ENCODE data around the gene UHRF1. TPM values are rescaled to one million over a fixed set of nuclear protein-coding genes. Genes with fewer than 3 reads are reported as not detected.
A peak's percentile ranks its signal among the peaks of the same experiment; 100 is the strongest.

Gene UHRF1
- total and polyA plus RNA-seq, 9 donors, result 19.2 to 42.5 (median 33.0) TPM

DNA sequence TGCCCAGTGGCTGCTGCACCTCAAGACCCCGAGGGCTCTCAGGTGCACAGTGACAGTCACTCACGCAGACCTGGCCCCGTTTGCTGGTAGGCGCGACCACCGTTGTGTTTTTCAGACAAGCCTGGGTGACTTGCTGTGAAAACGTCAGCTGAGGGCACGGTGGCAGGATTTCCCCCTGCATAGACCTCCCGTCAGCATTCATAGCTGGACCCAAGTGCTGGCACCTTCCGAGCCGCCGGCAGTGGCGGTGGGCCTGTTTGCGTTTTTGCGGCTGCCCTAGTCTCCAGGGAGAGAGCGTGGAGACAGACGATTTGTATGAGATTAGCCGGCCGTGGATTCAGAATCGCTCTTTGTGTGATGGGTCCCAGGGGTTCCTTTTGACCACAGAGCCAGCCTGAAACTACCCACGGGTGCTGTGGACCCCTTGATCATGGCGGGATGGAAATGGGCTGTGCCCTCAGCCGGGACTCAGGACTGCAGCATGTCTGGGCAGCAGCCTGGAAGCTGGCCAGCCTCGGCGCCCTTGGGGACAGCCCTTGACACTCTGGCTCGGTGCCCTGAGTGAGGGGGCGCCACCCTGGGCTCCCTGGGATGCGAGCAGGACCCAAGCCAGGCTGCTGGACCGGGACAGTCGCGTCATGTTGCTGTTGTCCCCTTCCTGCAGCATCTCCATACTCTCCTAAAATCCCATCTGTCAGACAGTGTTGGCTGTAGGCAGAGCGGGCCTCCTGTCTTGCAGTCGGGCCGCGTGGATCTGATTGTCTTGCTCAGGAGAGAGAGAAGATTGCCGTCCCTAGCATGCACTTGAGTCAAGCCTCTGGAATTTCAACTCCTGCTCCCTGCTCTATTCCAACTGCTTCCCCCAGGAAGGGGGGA is 68.2 kb downstream of the UHRF1 start:
- H3K36me3 ChIP-seq (ENCODE audit: control insufficient read depth, insufficient read depth, low read length), result peaks cover 7% of the 10 kb centered on the region
- no peak overlapping the region for H3K27ac ChIP-seq (ENCODE audit: low read length)
- H3K9me3 ChIP-seq (replicated peaks; ENCODE audit: control insufficient read depth, low read depth, low read length), result no peaks in the 10 kb centered on the region
- H3K4me1 ChIP-seq (ENCODE audit: control insufficient read depth, insufficient read depth, low read length), result peaks cover 35% of the 10 kb centered on the region
- no peaks in the 10 kb centered on the region for H3K27me3 ChIP-seq (ENCODE audit: control insufficient read depth, insufficient read depth, low read length)
- DNase-seq, result peak; percentile 72
- H3K4me3 ChIP-seq (ENCODE audit: low read length), result no peak overlapping the region
- WGBS (ENCODE audit: insufficient coverage), result 67% methylated on average over 26 of the region's 36 CpGs

DNA sequence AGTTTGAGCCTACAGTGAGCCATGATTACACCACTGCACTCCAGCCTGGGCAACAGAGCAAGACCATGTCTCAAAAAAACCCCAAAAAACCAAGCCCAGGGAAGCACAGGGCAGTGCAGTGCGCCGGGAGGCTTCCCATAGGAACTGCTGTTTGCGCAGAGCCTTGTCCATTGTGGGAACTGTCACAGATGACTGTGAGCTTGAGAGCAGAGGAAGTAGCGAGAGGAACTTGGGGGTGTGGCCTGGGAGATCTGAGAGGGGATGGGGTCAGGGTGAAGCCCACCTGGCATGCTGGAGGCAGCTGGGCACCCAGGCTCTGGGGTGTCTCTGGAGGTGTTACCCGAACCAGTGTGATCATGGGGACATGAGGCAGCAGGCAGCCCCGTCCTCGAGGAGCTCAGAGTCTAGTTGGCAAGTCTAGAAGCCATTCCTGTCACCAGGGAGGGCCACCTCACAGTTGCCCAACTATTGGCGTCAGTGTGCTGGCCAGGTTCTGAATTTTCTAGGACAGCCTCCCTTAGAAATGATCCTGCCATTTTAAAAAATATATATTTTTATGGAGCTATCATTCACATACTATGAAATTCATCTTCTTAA is 70.0 kb downstream of the UHRF1 start:
- WGBS (ENCODE audit: insufficient coverage), result 70% methylated on average over 2 of the region's 8 CpGs
- Histone ChIP-seq H3K27me3 (ENCODE audit: control insufficient read depth, insufficient read depth, low read length) (no peaks in the 10 kb centered on the region), H3K36me3 (ENCODE audit: control insufficient read depth, insufficient read depth, low read length) (peaks cover 7% of the 10 kb centered on the region), H3K4me3 (ENCODE audit: low read length) (no peak overlapping the region), H3K9me3 (replicated peaks; ENCODE audit: control insufficient read depth, low read depth, low read length) (no peaks in the 10 kb centered on the region), H3K27ac (ENCODE audit: low read length) (no peak overlapping the region), H3K4me1 (ENCODE audit: control insufficient read depth, insufficient read depth, low read length) (peaks cover 47% of the 10 kb centered on the region)
- no peak for DNase-seq

DNA sequence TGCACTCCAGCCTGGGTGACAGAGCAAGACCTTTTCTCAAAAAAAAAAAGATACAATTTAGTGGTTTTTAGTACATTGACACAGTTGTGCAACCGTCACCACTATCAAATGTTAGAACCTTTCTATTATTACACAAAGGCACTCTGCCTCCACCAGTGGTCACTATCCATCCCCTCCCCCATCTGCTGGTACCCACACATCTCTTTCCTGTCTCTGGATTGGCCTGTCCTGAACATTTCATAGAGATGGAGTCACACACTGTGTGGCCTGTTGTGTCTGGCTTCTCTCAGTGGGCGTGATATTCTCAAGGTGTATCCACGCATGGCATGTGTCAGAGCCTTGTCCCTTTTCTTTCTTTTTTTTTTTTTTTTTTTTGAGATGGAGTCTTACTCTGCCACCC is 70.8 kb downstream of the UHRF1 start:
- no peak overlapping the region for H3K4me3 ChIP-seq (ENCODE audit: low read length)
- no peak for DNase-seq
- peaks cover 7% of the 10 kb centered on the region for H3K36me3 ChIP-seq (ENCODE audit: control insufficient read depth, insufficient read depth, low read length)
- no peak overlapping the region for H3K27ac ChIP-seq (ENCODE audit: low read length)
- H3K27me3 ChIP-seq (ENCODE audit: control insufficient read depth, insufficient read depth, low read length), result no peaks in the 10 kb centered on the region
- H3K4me1 ChIP-seq (ENCODE audit: control insufficient read depth, insufficient read depth, low read length), result peaks cover 48% of the 10 kb centered on the region
- H3K9me3 ChIP-seq (replicated peaks; ENCODE audit: control insufficient read depth, low read depth, low read length), result no peaks in the 10 kb centered on the region
- WGBS (ENCODE audit: insufficient coverage), result 83% methylated on average over 1 of the region's 3 CpGs

DNA sequence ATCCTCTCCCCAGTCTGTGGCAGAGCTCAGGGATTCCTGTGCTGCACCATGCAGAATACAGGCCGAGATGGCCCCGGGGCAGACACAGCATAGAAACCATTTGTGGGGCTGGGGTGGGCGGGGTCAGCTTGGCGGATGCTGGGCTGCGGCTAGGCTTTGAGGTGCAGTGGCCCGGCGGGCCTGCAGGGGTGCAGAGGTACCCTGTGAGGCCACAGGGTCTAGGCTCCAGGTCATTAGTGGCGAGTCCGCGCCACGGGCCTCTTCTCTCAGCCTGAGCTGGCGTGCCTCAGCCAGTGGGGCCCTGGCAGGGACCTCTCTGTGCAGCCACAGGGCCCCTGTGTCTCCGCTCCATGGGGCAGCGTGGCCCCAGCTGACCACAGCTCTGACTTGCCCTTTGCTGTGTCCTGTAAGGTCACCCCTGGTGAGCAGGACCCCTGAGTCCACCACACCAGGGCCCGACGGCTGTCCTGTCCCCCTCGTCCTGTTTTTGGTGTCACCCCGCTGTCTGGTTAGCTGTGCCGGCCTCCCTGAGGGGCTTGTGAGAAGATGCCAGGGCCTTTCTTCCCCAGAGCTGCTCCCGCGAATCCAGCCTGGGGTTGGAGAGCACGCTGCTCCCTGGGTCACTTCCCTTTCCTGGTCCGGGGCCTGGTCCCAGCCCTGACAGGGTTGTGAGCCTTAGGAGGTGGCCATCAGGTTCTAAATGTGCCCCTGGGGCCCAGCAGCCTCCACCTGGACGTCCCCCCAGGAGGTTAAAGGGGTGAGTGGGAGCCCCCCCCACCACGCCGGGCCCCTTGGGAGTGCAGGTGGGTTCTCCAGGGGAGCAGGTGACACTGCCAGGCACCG is 71.8 kb downstream of the UHRF1 start:
- no peak for DNase-seq
- Histone ChIP-seq H3K9me3 (replicated peaks; ENCODE audit: control insufficient read depth, low read depth, low read length) (no peaks in the 10 kb centered on the region), H3K27ac (ENCODE audit: low read length) (no peak overlapping the region), H3K27me3 (ENCODE audit: control insufficient read depth, insufficient read depth, low read length) (no peaks in the 10 kb centered on the region), H3K36me3 (ENCODE audit: control insufficient read depth, insufficient read depth, low read length) (peaks cover 7% of the 10 kb centered on the region), H3K4me1 (ENCODE audit: control insufficient read depth, insufficient read depth, low read length) (peaks cover 56% of the 10 kb centered on the region), H3K4me3 (ENCODE audit: low read length) (no peak overlapping the region)
- WGBS (ENCODE audit: insufficient coverage), result 75% methylated on average over 24 of the region's 27 CpGs

DNA sequence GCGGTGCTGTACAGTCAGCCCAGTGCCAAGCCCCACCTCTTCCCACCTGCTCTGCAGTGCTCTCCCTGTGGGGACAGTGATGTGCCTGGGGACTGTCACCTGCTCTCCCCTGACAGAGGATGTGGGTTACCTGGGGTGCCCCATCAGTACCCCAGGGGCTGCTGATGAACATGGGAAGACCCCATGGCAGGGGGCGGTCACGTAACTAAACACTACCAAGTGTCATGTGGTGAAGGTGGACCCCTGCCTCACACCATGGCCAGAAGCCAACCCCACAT is 72.3 kb downstream of the UHRF1 start:
- no peak overlapping the region for H3K27ac ChIP-seq (ENCODE audit: low read length)
- H3K4me3 ChIP-seq (ENCODE audit: low read length), result no peak overlapping the region
- H3K9me3 ChIP-seq (replicated peaks; ENCODE audit: control insufficient read depth, low read depth, low read length), result no peaks in the 10 kb centered on the region
- no peak for DNase-seq
- no peaks in the 10 kb centered on the region for H3K27me3 ChIP-seq (ENCODE audit: control insufficient read depth, insufficient read depth, low read length)
- peaks cover 60% of the 10 kb centered on the region for H3K4me1 ChIP-seq (ENCODE audit: control insufficient read depth, insufficient read depth, low read length)
- 60% methylated on average over 1 of the region's 3 CpGs for WGBS (ENCODE audit: insufficient coverage)
- peaks cover 7% of the 10 kb centered on the region for H3K36me3 ChIP-seq (ENCODE audit: control insufficient read depth, insufficient read depth, low read length)

DNA sequence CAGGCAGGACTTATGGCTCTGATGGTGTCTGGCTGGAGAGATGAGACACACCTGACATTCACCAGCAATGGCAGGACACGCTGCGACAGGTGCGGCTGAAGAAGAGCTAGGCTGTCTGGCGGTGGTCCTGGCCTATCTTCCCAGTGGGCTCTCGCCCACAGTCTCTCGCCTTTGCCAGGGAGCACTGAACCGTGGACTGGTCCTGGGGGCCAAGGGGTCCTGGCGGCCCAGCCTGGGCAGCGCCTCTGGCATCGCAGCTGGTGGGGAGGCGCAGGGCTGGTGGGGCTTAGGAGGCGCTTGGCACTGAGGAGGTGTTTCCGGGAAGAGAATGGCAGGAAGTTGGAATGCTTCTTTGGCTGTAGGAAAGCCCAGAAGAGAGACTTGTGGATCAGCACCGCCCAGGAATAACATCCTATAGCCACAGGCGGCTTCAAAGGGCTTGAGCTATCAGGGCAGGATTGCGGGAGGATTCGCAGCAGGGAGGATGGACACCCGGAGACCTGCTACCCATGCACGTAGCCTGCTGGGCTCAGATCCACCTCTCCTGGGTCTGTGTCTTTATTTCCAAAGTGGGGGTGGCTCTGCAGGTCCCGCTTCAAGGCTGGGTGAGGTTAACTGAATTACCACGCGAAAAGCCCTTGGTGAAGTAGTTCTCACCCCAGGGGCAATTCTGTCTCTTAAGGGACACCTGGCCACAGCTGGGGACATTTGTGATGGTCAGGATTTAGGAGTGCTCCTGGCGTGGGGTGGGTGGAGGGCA is 74.2 kb downstream of the UHRF1 start:
- Histone ChIP-seq H3K27me3 (ENCODE audit: control insufficient read depth, insufficient read depth, low read length) (no peaks in the 10 kb centered on the region), H3K36me3 (ENCODE audit: control insufficient read depth, insufficient read depth, low read length) (peaks cover 3% of the 10 kb centered on the region), H3K9me3 (replicated peaks; ENCODE audit: control insufficient read depth, low read depth, low read length) (no peaks in the 10 kb centered on the region), H3K27ac (ENCODE audit: low read length) (no peak overlapping the region), H3K4me1 (ENCODE audit: control insufficient read depth, insufficient read depth, low read length) (peaks cover 57% of the 10 kb centered on the region), H3K4me3 (ENCODE audit: low read length) (no peak overlapping the region)
- 69% methylated on average over 15 of the region's 23 CpGs for WGBS (ENCODE audit: insufficient coverage)
- DNase-seq, result no peak

DNA sequence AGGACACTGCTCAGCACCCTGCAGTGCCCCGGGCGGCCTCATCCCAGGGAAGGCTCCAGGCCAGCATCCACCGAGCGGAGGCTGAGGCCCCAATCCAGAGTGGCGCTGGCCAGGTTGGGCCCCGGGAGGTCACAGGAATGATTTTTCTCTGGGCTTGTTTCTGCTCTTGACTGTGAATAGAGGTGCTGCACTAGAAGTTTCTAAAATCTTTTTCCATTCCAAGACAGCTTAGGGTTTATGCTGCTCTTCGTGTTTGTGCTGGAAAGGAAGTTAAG is 74.7 kb downstream of the UHRF1 start:
- Histone ChIP-seq H3K4me3 (ENCODE audit: low read length) (no peak overlapping the region), H3K4me1 (ENCODE audit: control insufficient read depth, insufficient read depth, low read length) (peaks cover 58% of the 10 kb centered on the region), H3K9me3 (replicated peaks; ENCODE audit: control insufficient read depth, low read depth, low read length) (no peaks in the 10 kb centered on the region), H3K36me3 (ENCODE audit: control insufficient read depth, insufficient read depth, low read length) (peaks cover 3% of the 10 kb centered on the region), H3K27me3 (ENCODE audit: control insufficient read depth, insufficient read depth, low read length) (no peaks in the 10 kb centered on the region), H3K27ac (ENCODE audit: low read length) (no peak overlapping the region)
- no peak for DNase-seq
- WGBS (ENCODE audit: insufficient coverage), result no CpG with 5 or more reads among the region's 7 CpGs

DNA sequence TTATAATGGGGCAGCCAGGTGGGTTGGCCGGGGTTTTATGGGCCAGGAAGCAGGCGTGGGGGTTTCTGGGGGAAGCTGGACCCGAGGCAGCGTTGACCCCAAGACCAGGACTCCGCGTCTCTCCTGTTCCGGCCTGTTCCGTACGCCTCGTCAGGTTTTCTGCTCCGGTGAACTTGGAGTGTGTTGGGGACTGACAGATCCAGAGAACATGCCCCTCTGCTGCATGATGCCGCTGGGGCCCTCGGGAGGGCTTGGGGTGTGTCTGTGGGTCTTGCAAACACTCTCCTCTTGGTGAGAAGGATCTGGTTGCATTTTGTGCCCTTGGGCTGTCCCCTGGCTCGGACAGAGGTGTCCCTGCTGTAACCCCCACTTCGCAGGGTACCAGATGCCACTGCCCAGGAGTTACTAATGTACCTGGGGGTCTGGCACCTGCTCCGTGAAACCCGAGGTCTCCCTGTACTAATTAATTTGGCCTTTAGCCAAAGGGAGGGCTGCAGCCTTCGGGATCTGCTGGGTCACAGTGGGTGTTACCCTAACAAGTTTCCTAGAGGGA is 75.2 kb downstream of the UHRF1 start:
- Histone ChIP-seq H3K4me3 (ENCODE audit: low read length) (no peak overlapping the region), H3K27ac (ENCODE audit: low read length) (peak overlapping the region; percentile 29), H3K27me3 (ENCODE audit: control insufficient read depth, insufficient read depth, low read length) (no peaks in the 10 kb centered on the region), H3K9me3 (replicated peaks; ENCODE audit: control insufficient read depth, low read depth, low read length) (no peaks in the 10 kb centered on the region), H3K4me1 (ENCODE audit: control insufficient read depth, insufficient read depth, low read length) (peaks cover 56% of the 10 kb centered on the region), H3K36me3 (ENCODE audit: control insufficient read depth, insufficient read depth, low read length) (peaks cover 3% of the 10 kb centered on the region)
- WGBS (ENCODE audit: insufficient coverage), result 62% methylated on average over 11 of the region's 18 CpGs
- no peak for DNase-seq

DNA sequence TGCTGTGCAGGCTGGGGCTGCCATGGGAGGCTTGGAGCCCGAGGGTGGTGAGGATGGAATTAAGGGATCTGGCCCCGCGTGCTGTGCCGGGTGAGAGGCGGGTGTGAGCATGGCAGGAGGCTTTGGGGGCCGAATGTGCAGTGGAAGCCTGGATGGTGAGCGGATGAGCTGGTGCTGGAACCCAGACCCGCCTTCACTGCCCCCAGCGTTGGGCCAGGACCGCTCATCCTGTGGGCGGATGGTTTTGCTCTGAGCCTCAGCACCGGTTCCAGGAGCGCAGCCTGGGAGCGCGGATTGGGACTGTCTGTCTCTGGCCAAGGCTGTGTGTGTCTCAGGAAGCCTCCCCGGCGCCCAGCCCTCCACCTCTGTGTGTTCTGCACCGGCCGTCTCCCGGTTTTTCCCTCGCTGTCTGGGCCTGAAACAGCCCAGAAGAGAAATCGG is 76.3 kb downstream of the UHRF1 start:
- Histone ChIP-seq H3K27ac (ENCODE audit: low read length) (no peak overlapping the region), H3K4me1 (ENCODE audit: control insufficient read depth, insufficient read depth, low read length) (peaks cover 56% of the 10 kb centered on the region)

More for the DNA sequence above, 76.3 kb downstream of the UHRF1 start:
- Histone ChIP-seq H3K36me3 (ENCODE audit: control insufficient read depth, insufficient read depth, low read length) (peaks cover 3% of the 10 kb centered on the region), H3K27me3 (ENCODE audit: control insufficient read depth, insufficient read depth, low read length) (no peaks in the 10 kb centered on the region), H3K4me3 (ENCODE audit: low read length) (no peak overlapping the region), H3K9me3 (replicated peaks; ENCODE audit: control insufficient read depth, low read depth, low read length) (no peaks in the 10 kb centered on the region)
- WGBS (ENCODE audit: insufficient coverage), result 53% methylated on average over 19 of the region's 22 CpGs
- DNase-seq, result no peak

Data from muscle of leg (tissue), 11 donors.